GM19468 (cell line): Measurements from ENCODE around the gene VASH2.
"Not testable (repeated sequence)": the region's sequence is repeated elsewhere in the genome, so short reads cannot be mapped to it uniquely, and the experiment has no call there.

Experiments
- ATAC-seq: cut with Tn5 transposase; IDR thresholded peaks from one replicate; pipeline ENCODE4 v1.9.1; 2021; ENCODE audit warnings: mild to moderate bottlenecking, moderate library complexity, moderate number of reproducible peaks; ENCODE audit not compliant: unreplicated experiment; ENCODE audit errors: extremely low read depth

The VASH2 gene

DNA sequence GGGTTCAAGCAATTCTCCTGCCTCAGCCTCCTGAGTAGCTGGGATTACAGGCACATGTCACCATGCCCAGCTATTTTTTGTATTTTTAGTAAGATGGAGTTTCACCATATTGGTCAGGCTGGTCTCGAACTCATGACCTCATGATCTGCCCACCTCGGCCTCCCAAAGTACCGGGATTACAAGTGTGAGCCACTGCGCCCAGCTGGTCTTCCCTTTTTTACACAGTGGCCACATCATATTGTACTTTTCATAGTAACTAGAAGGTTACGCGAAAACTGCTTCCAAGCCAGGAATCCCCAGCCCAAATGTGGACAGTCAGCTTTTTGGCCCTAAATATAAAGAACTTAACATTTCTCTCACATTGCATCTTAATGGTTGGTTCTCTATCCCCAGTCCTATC is 4.2 kb downstream of the VASH2 start:
- ATAC-seq, result no peak

GRCh38 chr1:212955098-212955497 is 4.8 kb downstream of the VASH2 start:
- ATAC-seq, result no peak

DNA sequence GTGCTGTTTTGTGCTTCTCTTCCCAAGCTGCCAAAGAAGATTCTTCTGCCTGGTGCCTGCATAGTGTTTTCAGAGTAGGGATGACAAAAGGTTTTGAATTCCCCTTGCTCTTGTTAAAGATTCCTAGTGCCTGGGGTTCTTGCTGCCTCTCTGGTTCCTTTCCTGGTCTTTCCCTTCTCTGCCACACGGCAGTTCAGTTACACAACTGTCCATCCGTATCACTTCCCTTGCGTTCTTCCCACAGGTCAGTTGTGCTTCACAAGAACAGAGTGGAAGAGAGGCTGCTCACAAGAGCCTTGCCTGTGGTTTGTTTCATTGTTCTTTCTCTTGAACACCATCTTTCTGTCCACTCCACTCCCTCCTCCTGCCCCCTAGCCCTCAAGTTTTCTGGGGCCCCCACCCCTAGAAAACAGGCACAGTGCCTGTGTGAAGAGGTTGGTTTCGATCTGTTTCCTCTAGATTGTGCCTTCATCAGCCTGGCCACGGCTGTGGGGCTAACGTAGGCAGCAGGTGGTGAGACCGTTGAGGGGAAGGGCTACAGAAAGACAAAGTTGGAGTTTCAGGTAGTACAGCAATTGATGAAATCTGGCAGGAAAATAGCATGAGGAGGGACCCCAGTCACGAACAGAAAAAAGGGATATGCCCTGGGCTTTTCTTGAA is 5.8 kb downstream of the VASH2 start:
- ATAC-seq, result no peak

DNA sequence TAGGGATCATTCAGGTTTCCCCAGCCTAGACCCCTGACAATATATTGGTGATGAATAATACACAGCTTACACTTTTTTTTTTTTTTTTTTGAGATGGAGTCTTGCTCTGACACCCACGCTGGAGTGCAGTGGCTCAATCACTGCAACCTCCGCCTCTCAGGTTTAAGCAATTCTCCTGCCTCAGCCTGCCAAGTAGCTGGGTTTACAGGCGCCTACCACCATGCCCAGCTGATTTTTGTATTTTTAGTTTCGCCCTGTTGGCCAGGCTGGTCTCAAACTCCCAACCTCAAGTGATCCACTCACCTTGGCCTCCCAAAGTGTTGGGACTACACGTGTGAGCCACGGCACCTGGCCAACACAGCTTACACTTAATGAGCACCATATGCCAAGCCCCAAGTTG is 7.2 kb downstream of the VASH2 start:
- ATAC-seq, result no peak

- no peak for ATAC-seq
These were observed 7.8 kb downstream of the VASH2 start for GRCh38 chr1:212958175-212958574.

DNA sequence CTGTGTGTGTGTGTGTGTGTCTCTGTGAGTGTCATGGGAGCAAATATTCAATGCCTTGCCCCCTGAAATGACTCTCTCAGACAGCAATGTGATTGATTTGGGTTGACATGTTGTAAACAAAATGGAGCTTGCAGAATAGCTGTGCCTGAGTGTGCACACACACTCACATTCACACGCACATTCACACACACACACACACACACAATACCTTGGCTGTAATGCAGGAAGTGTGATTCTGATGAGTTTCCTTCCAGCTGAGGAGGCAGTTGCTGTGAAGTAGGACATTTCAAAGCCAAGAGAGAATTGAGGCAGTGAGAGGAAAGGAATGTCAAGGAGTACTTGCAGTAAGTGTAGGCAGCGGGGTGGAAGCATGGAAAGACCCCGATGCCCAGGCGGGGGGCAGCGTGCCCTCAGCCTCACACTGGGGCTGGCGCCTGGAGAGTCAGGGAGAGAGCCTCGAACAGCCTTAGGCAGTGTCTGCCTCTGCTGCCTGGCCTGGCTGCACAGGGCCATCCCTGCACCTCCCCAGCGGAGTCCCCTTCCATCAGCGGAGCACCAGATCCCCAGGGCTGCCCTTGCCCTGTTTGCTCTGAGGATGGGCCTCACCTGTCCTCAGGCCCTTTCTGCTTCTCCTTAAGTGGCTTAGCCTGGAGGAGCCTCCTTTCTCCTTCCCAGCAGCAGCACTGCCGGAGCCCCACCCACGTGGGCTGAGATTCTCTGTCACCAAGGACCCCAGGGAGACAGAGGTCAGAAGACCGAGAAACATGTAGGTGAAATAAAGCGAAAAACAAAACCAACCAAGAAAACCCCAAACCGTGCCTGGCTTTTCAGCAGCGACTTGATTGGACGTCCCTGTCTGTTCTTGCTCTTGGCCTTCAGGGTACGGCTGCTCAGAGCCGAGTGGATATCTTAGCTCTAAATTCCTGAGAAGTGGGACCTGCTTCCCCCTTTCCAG is 9.2 kb downstream of the VASH2 start:
- ATAC-seq, result peak; percentile 74

- no peak for ATAC-seq
These were observed 10.6 kb downstream of the VASH2 start for GRCh38 chr1:212960932-212961331.

DNA sequence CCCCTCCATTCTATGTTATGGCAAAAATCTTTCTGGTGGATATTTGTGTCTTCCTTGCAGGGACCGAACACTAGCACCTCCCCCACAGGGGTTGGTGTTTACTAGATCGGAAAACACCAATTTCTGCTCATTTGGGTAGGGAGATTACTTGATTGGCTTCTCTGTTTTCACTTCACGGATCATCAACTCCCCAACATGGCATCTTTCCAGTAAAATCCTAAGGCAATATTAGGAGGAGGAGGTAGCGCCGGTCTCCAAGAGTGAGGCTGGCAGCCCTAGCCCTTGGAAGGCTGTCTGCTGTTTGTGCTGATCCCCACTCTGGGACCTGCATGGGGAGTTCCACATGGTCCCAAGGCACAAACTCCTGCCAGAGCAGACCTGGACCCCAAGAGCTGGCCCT is 12.2 kb downstream of the VASH2 start:
- ATAC-seq, result no peak

DNA sequence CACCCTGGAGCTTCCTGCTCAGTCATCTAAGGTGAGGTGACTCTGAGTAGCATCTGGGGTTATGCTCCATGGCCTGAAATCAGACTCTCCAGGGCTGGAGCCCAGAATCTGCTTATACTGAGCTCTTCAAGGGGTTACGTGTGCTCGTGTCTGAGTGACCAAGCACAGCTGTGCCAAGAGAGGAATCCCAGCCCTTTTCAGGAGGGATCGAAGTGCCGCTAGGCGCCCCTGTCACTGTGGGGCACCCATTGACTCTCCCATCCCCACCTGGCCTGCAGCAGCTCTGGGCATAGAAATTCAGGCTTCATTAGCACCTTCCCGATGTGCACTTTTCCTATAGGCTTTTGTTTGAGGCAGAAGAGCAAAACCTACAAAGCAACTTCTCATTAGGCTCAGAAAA is 13.8 kb downstream of the VASH2 start:
- ATAC-seq, result no peak

DNA sequence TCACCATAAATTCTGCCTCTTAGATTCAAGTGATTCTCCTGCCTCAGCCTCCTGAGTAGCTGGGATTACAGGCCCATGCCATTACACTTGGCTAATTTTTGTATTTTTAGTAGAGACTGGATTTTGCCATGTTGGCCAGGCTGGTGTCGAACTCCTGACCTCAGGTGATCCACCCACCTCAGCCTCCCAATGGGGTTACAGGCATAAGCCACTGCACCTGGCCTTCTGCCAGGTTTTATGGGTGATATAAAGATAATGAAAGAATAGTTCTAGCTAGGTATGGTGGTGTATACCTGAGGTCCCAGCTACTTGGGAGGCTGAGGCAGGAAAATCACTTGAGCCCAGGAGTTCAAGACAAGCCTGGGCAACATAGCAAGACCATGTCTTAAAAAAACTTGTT is 14.7 kb downstream of the VASH2 start:
- not testable (repeated sequence) for ATAC-seq

GRCh38 chr1:212966616-212967015 is 16.3 kb downstream of the VASH2 start:
- ATAC-seq, result no peak

DNA sequence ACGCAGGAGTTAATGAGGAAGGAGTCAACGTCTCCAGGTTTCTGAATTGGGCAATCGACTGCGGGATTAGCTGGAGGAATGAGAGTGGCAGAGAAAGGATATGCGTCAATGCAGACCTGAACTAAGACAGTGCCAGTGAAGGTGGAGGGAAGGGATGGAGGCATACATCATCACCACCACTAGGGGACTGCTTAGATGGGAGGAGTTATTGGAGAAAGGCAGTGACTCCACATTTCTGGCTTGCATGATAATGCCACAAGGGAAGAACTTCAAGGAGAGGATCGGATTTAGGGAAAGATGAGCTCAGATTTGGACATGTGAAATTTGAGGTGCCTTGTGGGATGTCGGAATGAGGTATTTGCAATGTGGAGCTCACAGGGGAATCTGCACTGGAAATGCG is 17.5 kb downstream of the VASH2 start:
- no peak for ATAC-seq

GRCh38 chr1:212968368-212968863 is 18.1 kb downstream of the VASH2 start:
- no peak for ATAC-seq

DNA sequence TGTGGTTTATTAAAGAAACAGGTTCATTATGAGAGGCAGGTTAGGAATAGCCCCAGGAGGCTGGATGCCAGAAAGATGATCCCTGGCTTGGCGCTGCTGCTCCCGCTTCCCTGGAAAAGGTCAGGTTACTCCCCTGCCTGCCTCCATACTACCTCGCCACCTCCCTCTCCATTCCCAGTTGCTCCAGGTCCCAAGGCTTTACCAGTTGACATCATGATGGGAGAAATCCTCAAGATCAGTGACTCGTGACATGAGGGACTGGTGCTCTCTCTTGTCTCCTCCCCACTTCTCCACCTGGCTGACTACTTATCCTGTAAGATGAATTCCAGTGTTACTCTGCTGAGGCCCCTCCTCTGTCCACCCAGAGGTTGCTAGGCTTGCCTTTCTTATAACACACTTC is 19.7 kb downstream of the VASH2 start:
- ATAC-seq, result no peak

DNA sequence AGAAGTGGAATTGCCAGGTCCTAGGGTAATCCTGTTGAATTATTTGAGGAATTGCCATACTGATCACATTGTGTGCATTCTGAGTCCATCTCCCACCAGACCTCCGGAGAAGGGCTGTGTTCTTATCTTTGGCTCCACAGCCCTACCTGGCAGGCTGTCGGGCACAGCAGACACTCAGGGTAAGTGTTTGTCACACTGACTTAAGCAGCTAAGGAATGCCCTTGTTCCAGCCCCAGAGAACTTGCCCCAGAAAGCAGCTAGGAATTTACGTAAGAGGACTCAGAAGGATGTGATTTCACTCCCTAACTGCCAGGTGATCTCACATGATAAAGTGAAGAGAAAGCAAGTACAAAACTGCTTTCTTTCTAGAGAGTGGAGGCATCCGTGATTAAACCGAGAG is 21.0 kb downstream of the VASH2 start:
- ATAC-seq, result no peak

DNA sequence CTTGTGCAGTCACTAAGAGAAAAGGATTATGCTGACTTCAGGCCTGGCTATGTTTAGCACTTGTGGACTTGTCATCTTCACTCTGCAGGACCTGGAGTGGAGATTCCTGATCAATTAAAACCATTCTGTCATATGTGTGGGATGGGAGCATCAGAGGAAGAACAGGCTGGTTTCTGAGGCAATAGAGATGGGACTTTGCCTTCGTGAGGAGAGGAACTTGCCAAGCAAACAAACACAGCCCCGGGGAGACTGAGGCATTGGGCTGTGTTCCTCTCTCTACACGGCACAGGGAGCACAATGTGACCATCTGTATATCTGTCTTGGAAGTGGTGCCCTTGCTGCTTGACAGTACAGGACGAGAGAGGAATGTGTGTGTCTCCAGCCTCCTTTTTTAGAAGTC is 23.1 kb downstream of the VASH2 start:
- ATAC-seq, result no peak

- ATAC-seq, result no peak
These were observed 23.6 kb downstream of the VASH2 start for GRCh38 chr1:212973899-212974298.

DNA sequence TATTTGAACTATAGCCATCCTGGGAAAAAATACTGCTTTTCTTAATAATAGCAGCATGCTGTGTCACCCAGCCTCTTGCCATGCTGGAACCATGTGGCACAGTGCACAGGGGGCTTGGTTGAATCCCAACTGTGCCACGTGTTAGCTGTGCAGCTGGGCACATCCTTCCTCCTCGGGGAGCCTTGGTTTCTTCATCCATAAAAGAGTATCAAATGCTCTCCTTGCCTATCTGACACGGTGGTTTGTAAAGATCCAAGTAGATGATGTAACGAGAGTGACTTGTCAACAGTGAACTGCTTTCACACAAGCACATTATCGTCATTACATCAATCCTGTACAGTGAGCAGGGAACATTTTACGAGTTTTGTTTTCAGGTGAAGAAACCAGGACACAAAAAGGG is 24.4 kb downstream of the VASH2 start:
- no peak for ATAC-seq

DNA sequence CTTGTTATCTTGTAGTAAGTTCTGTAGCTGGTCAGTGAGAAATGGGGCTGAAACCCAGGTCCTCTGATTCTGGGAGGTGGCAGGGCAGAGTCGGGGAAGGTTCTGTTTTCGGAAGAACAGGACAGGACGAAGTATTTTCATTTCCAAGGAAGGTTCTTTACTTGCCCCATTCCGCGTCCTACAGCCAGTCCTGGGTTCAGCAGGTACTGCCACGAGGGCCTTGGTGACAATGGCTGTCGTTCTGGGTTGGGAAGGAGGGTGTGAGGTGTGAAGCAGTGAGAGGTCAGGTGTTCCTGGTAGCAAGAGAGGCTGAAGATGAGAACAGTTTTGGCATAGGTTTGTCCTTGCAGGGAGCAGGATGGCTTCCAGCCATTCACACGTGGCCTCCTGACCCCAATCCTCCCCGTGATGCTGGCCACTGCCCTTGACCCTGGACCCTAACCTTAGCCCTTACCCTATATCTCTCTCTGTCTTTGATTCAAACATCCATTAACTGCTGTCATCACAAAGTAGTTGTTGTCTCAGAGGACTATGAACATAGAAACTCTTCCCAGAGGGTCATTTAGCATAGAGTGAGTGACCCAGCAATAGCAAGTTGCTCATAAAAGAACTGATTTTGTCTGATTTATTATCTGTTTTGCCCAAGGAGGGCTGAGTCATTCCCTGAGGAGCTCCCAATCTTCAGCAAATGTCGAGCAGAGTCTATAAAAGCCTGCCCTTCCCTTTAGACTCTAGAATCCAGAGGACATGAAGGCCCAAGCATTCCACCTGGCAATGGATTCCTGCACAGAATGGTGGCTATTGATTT is 25.0 kb downstream of the VASH2 start:
- ATAC-seq, result no peak

GRCh38 chr1:212976586-212976985 is 26.2 kb downstream of the VASH2 start:
- no peak for ATAC-seq
